Neural cell (in vitro differentiated cells): ENCODE measurements around the gene HS3ST5. TPM values are rescaled to one million over a fixed set of nuclear protein-coding genes. Genes with fewer than 3 reads are reported as not detected.
"Not testable (repeated sequence)": the region's sequence is repeated elsewhere in the genome, so short reads cannot be mapped to it uniquely, and the experiment has no call there.

Source experiments
- H2AFZ ChIP-seq: fragments of 200-600, 300-800 bp; sonication (generic), shearing (Covaris generic); 2 replicates; pipeline ENCODE4 v1.6.0; 2014; ENCODE audit warnings: low read depth, mild to moderate bottlenecking, antibody characterized with exemption, low read length, moderate library complexity
- H3F3A ChIP-seq: fragments of 200-600 bp; shearing (Covaris generic); 2 replicates; pipeline ENCODE4 v1.6.1; 2016; ENCODE audit warnings: mild to moderate bottlenecking, moderate library complexity, mixed read lengths, antibody characterized with exemption, low read length; ENCODE audit not compliant: insufficient read depth, poor library complexity, severe bottlenecking
- H3K27ac ChIP-seq: fragments of 200-600, 300-800 bp; sonication (generic), shearing (Covaris generic); 2 replicates; pipeline ENCODE4 v1.5.1; 2014; ENCODE audit warnings: mild to moderate bottlenecking, low read length, moderate library complexity
- H3K27me3 ChIP-seq: fragments of 300-800, 200-600 bp; sonication (generic), shearing (Covaris generic); 2 replicates; pipeline ENCODE4 v1.6.0; 2014; ENCODE audit warnings: mild to moderate bottlenecking, low read depth, low read length, moderate library complexity; ENCODE audit not compliant: insufficient read depth
- H3K36me3 ChIP-seq: fragments of 300-800, 200-600 bp; sonication (generic), shearing (Covaris generic); 2 replicates; pipeline ENCODE4 v1.5.1; 2014; ENCODE audit warnings: mild to moderate bottlenecking, antibody characterized with exemption, low read length, moderate library complexity; ENCODE audit not compliant: insufficient read depth
- H3K4me2 ChIP-seq: fragments of 300-800, 200-600 bp; sonication (generic), shearing (Covaris generic); 2 replicates; pipeline ENCODE4 v1.6.0; 2014; ENCODE audit warnings: mild to moderate bottlenecking, low read length
- H3K4me3 ChIP-seq: fragments of 300-800, 200-600 bp; sonication (generic), shearing (Covaris generic); 2 replicates; pipeline ENCODE4 v1.5.1; 2014; ENCODE audit warnings: mild to moderate bottlenecking, low read length, moderate library complexity
- H3K79me2 ChIP-seq: fragments of 200-600 bp; shearing (Covaris generic); replicated peaks from 2 replicates; pipeline ENCODE4 v1.6.0; 2014; ENCODE audit warnings: mild to moderate bottlenecking, low read length, moderate library complexity; ENCODE audit not compliant: insufficient read depth
- H3K9ac ChIP-seq: fragments of 300-800, 200-600 bp; sonication (generic), shearing (Covaris generic); 2 replicates; pipeline ENCODE4 v1.6.1; 2016; ENCODE audit warnings: mild to moderate bottlenecking, low read length, mixed read lengths
- H3K9me2 ChIP-seq: fragments of 200-600 bp; shearing (Covaris generic); 2 replicates; pipeline ENCODE4 v1.6.1; 2016; ENCODE audit warnings: mild to moderate bottlenecking, low read length, mixed read lengths; ENCODE audit not compliant: insufficient read depth
- H3K9me3 ChIP-seq: fragments of 200-600, 300-800 bp; sonication (generic), shearing (Covaris generic); 2 replicates; pipeline ENCODE4 v1.6.1; 2016; ENCODE audit warnings: mild to moderate bottlenecking, mixed run types, low read length, moderate library complexity, mixed read lengths
- H4K20me1 ChIP-seq: fragments of 200-600 bp; shearing (Covaris generic); 2 replicates; pipeline ENCODE4 v1.6.1; 2016; ENCODE audit warnings: mild to moderate bottlenecking, mixed run types; ENCODE audit not compliant: insufficient read depth
- EP300 ChIP-seq: fragments of 450-650 bp; conservative IDR thresholded peaks from 2 replicates; pipeline ENCODE4 v1.6.1; 2014; ENCODE audit warnings: antibody characterized with exemption, mild to moderate bottlenecking, moderate library complexity; ENCODE audit not compliant: poor library complexity, severe bottlenecking
- EZH2 ChIP-seq: fragments of 200-600, 300-800 bp; shearing (Covaris generic), sonication (generic); IDR thresholded peaks from 2 replicates; pipeline ENCODE4 v1.6.1; 2014; ENCODE audit warnings: antibody characterized with exemption, low read length, borderline replicate concordance, mild to moderate bottlenecking; ENCODE audit not compliant: insufficient read depth, poor library complexity, severe bottlenecking
- MXI1 ChIP-seq: fragments of 450-650 bp; conservative IDR thresholded peaks from 2 replicates; pipeline ENCODE4 v1.6.1; 2014; ENCODE audit warnings: antibody characterized with exemption, mild to moderate bottlenecking; ENCODE audit not compliant: poor library complexity, severe bottlenecking
- POLR2AphosphoS5 ChIP-seq: IDR thresholded peaks from 2 replicates; pipeline ENCODE4 v1.6.1; 2012
- RAD21 ChIP-seq: fragments of 450-650 bp; conservative IDR thresholded peaks from 2 replicates; pipeline ENCODE4 v1.6.1; 2014; ENCODE audit warnings: antibody characterized with exemption, mild to moderate bottlenecking, moderate library complexity
- SMC3 ChIP-seq: fragments of 450-650 bp; conservative IDR thresholded peaks from 2 replicates; pipeline ENCODE4 v1.6.1; 2014; ENCODE audit warnings: antibody characterized with exemption, mild to moderate bottlenecking, moderate library complexity; ENCODE audit not compliant: poor library complexity
- TAF1 ChIP-seq: IDR thresholded peaks from 2 replicates; pipeline ENCODE4 v1.6.1; 2012; ENCODE audit warnings: low read depth
- polyA plus RNA-seq: library from polyadenylated mRNA; depleted of rRNA; stranded (reverse); fragments of >200 nt; gene quantifications from 2 replicates; pipeline ENCODE4 v1.2.3, GENCODE V29; 2014
- TF ChIP-seq, protein P1 (sequence below): IDR thresholded peaks from 2 replicates; pipeline ENCODE4 v1.6.1; 2012; ENCODE audit warnings: borderline replicate concordance
- TF ChIP-seq, protein P2 (sequence below): fragments of 450-650 bp; IDR thresholded peaks from 2 replicates; pipeline ENCODE4 v1.5.1; 2014; ENCODE audit warnings: antibody characterized with exemption, mild to moderate bottlenecking, moderate library complexity; ENCODE audit not compliant: poor library complexity, severe bottlenecking

The HS3ST5 gene
- polyA plus RNA-seq, 1 donor from 2014 or later = not detected

DNA sequence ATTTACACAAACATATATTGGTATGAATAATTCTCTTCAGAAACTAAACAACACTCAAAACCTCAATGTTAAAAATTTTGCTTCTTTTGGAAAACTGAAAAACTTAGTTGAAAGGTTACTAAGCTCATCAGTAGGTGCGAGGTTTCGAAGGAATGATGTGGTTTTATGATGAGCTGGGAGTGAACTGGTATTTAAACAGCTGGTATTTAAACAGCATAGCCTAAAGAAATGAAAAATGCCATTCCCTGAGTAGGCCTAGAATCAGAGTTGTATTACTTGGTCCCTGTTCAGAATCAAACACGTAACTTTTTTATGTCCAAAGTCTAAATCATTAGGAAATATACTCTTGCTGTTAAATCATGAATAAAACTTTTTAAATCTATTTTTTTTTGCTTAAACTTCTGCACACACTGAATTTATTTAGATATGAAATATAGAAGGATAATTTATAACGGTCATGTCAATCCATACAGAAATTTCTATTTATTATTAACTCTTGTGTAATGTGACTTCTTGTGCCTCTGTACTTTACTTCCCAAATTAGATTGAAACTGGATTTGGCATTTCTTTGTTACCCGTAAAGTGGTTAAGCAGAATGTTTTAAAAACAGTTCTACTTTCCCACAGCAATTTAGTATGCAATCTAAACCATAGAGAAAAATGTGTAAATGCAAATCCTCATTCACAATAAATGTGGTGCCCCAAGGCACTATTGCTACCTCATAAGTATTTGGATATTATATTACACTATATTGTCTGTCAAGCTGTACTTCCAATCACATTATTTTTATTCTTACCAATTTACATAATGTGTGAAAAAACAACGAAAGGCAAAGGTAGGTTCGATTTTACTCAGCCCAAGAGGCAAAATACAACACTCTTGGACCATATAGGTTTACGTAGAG, 124.1 kb downstream of the HS3ST5 start:
- H3K9me3 ChIP-seq = no peaks in the 10 kb centered on the region
- no peaks in the 10 kb centered on the region for H3K27me3 ChIP-seq
- no peaks in the 10 kb centered on the region for H4K20me1 ChIP-seq
- no peaks in the 10 kb centered on the region for H3K9me2 ChIP-seq
- H3F3A ChIP-seq = no peaks in the 10 kb centered on the region
- no peak overlapping the region for H3K9ac ChIP-seq
- H3K4me3 ChIP-seq = no peak overlapping the region
- no peak overlapping the region for H2AFZ ChIP-seq
- no peak for TF ChIP-seq MXI1
- TF ChIP-seq SMC3 = no peak
- no peaks in the 10 kb centered on the region for H3K79me2 ChIP-seq
- H3K36me3 ChIP-seq = no peaks in the 10 kb centered on the region
- H3K27ac ChIP-seq = no peak overlapping the region
- no peak overlapping the region for H3K4me2 ChIP-seq

DNA sequence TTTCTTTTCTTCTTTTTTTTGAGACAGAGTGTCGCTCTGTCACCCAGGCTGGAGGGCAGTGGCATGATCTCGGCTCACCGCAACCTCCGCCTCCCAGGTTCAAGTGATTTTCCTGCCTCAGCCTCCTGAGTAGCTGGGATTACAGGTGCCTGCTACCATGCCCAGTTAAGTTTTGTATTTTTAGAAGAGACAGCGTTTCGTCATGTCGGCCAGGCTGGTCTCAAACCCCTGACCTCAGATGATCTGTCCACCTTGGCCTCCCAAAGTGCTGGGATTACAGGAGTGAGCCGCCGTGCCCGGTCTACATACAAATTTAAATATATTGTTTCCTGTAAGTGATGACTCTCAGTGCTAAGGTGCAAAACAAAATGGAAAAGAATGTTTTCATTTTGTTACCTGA, 124.8 kb downstream of the HS3ST5 start:
- not testable (repeated sequence) for H4K20me1 ChIP-seq, H2AFZ ChIP-seq, H3K9me3 ChIP-seq, H3K27ac ChIP-seq, H3K4me2 ChIP-seq, H3K36me3 ChIP-seq, H3K27me3 ChIP-seq, H3K9ac ChIP-seq, H3F3A ChIP-seq, H3K79me2 ChIP-seq, H3K4me3 ChIP-seq, H3K9me2 ChIP-seq

DNA sequence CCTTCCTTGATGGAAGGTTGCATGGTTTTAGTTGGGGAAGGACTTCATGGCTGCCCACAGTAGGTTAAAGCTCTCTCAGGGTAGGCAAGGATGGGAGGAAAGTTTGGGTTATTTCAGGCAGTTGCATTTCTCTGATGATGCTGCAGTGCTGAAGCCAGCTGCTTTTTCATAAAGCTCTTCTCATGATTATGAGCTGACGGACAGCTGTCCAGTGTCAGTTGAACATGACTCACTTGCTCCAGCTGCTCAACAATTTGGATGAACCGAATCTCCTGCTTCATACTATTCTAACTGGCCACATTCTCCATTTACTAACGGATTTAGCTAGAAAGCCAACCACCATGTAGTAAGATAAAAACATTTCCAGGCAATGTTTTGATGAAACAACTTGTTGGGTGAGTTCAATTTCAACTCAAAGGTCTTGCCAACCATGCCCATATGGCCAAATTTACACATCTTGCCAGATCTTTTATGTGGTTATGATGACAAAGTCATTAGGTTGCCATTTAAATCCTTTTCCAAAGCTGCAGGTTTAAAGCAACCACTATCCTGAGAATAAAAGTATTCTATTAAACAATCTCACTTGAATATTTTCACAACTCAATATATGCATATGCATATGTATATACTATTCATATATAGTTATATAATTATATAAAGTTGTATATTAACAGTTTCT, 125.9 kb downstream of the HS3ST5 start:
- Histone ChIP-seq H3K9me2 (no peaks in the 10 kb centered on the region), H3K27me3 (no peaks in the 10 kb centered on the region), H2AFZ (no peak overlapping the region), H3F3A (no peaks in the 10 kb centered on the region), H3K9me3 (no peaks in the 10 kb centered on the region), H3K27ac (no peak overlapping the region), H4K20me1 (no peaks in the 10 kb centered on the region), H3K4me3 (no peak overlapping the region), H3K36me3 (no peaks in the 10 kb centered on the region), H3K9ac (no peak overlapping the region), H3K4me2 (no peak overlapping the region), H3K79me2 (no peaks in the 10 kb centered on the region)
- no peak for TF ChIP-seq EP300
- no peak for TF ChIP-seq MXI1
- no peak for TF ChIP-seq EZH2
- TF ChIP-seq SMC3 = no peak
- TF ChIP-seq POLR2AphosphoS5 = no peak
- no peak for TF ChIP-seq TAF1
- TF ChIP-seq, protein P1, sequence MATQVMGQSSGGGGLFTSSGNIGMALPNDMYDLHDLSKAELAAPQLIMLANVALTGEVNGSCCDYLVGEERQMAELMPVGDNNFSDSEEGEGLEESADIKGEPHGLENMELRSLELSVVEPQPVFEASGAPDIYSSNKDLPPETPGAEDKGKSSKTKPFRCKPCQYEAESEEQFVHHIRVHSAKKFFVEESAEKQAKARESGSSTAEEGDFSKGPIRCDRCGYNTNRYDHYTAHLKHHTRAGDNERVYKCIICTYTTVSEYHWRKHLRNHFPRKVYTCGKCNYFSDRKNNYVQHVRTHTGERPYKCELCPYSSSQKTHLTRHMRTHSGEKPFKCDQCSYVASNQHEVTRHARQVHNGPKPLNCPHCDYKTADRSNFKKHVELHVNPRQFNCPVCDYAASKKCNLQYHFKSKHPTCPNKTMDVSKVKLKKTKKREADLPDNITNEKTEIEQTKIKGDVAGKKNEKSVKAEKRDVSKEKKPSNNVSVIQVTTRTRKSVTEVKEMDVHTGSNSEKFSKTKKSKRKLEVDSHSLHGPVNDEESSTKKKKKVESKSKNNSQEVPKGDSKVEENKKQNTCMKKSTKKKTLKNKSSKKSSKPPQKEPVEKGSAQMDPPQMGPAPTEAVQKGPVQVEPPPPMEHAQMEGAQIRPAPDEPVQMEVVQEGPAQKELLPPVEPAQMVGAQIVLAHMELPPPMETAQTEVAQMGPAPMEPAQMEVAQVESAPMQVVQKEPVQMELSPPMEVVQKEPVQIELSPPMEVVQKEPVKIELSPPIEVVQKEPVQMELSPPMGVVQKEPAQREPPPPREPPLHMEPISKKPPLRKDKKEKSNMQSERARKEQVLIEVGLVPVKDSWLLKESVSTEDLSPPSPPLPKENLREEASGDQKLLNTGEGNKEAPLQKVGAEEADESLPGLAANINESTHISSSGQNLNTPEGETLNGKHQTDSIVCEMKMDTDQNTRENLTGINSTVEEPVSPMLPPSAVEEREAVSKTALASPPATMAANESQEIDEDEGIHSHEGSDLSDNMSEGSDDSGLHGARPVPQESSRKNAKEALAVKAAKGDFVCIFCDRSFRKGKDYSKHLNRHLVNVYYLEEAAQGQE = no peak
- TF ChIP-seq, protein P2, sequence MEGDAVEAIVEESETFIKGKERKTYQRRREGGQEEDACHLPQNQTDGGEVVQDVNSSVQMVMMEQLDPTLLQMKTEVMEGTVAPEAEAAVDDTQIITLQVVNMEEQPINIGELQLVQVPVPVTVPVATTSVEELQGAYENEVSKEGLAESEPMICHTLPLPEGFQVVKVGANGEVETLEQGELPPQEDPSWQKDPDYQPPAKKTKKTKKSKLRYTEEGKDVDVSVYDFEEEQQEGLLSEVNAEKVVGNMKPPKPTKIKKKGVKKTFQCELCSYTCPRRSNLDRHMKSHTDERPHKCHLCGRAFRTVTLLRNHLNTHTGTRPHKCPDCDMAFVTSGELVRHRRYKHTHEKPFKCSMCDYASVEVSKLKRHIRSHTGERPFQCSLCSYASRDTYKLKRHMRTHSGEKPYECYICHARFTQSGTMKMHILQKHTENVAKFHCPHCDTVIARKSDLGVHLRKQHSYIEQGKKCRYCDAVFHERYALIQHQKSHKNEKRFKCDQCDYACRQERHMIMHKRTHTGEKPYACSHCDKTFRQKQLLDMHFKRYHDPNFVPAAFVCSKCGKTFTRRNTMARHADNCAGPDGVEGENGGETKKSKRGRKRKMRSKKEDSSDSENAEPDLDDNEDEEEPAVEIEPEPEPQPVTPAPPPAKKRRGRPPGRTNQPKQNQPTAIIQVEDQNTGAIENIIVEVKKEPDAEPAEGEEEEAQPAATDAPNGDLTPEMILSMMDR = no peak
- no peak for TF ChIP-seq RAD21
